B cell (primary cell): ENCODE data around the gene APOA5. TPM values are rescaled to one million over a fixed set of nuclear protein-coding genes. Genes with fewer than 3 reads are reported as not detected.

ENCODE experiments used
- ATAC-seq: fragments of 200-7000 bp; cut with Tn5 transposase; one replicate; pipeline ENCODE4 v1.10.0; 2021; ENCODE audit warnings: low read depth, mild to moderate bottlenecking, moderate number of reproducible peaks, moderate library complexity
- CTCF ChIA-PET: fragments of 350-600 bp; sonication (Branson Sonifier 250); formaldehyde crosslinking; loops from one replicate; lab custom pipeline; 2021; ENCODE audit warnings: antibody characterized with exemption, inconsistent platforms; lab: Charles Lee
- POLR2A ChIA-PET: fragments of 350-600 bp; sonication (Branson Sonifier 250); formaldehyde crosslinking; loops from one replicate; lab custom pipeline; 2021; ENCODE audit warnings: antibody characterized with exemption; lab: Charles Lee
- DNase-seq: peaks from one replicate; pipeline ENCODE4 v3.0.0; 2013
- H2AFZ ChIP-seq: 2 replicates; pipeline ENCODE4 v1.6.1; 2012; ENCODE audit warnings: mild to moderate bottlenecking, low read depth, low read length; ENCODE audit not compliant: insufficient read depth, poor library complexity, severe bottlenecking
- H3K27ac ChIP-seq, 2 donors: 1 replicate in 1 of 2; 2 replicates in 1 of 2; pipeline ENCODE4 v1.5.1; 2012 to 2013; ENCODE audit warnings: low read length in 2 of 2, mild to moderate bottlenecking in 2 of 2, moderate library complexity in 1 of 2
- H3K27me3 ChIP-seq, 4 experiments: fragments of 200-600 bp in 1 of 4; sonication (generic) in 1 of 4; replicated peaks in 1 of 4; 1 replicate in 2 of 4; 2 replicates in 2 of 4; pipeline versions ENCODE4 v1.6.1 to v1.7.0; 2013 to 2016; ENCODE audit warnings: low read length in 3 of 4, mild to moderate bottlenecking in 2 of 4, mixed read lengths in 1 of 4, moderate library complexity in 1 of 4; ENCODE audit not compliant: insufficient read depth in 4 of 4, control insufficient read depth in 3 of 4; ENCODE audit errors: control extremely low read depth in 1 of 4
- H3K36me3 ChIP-seq, 2 experiments: replicated peaks in 1 of 2; 1 replicate in 1 of 2; 2 replicates in 1 of 2; pipeline versions ENCODE4 v1.6.1 to v1.7.1; 2013; ENCODE audit warnings: low read length in 1 of 2; ENCODE audit not compliant: insufficient read depth in 2 of 2, control insufficient read depth in 1 of 2; ENCODE audit errors: control extremely low read depth in 1 of 2, extremely low read depth in 1 of 2
- H3K4me1 ChIP-seq, 2 donors: fragments of 200-600 bp in 1 of 2; sonication (generic) in 1 of 2; 1 replicate in 1 of 2; 2 replicates in 1 of 2; pipeline versions ENCODE4 v1.5.1 to v1.6.1; 2013 to 2017; ENCODE audit warnings: low read length in 2 of 2; ENCODE audit not compliant: control insufficient read depth in 2 of 2, insufficient read depth in 2 of 2
- H3K4me2 ChIP-seq: replicated peaks from 2 replicates; pipeline ENCODE3; 2012; ENCODE audit warnings: mild to moderate bottlenecking, low read depth, low read length; ENCODE audit not compliant: poor library complexity, severe bottlenecking
- H3K4me3 ChIP-seq, 5 experiments: fragments of 200-600 bp in 1 of 5; sonication (generic) in 1 of 5; 1 replicate in 3 of 5; 2 replicates in 2 of 5; pipeline versions ENCODE4 v1.5.1 to v1.7.0; 2011 to 2016; ENCODE audit warnings: low read length in 4 of 5, mild to moderate bottlenecking in 4 of 5, low read depth in 2 of 5, control low read depth in 1 of 5, moderate library complexity in 1 of 5; ENCODE audit not compliant: insufficient read depth in 1 of 5; ENCODE audit errors: control extremely low read depth in 1 of 5, extremely low read depth in 1 of 5
- H3K79me2 ChIP-seq: fragments of 200-600 bp; sonication (generic); one replicate; pipeline ENCODE4 v1.6.0; 2016; ENCODE audit warnings: low read length; ENCODE audit not compliant: control insufficient read depth, insufficient read depth
- H3K9ac ChIP-seq: fragments of 200-600 bp; sonication (generic); 2 replicates; pipeline ENCODE4 v1.6.1; 2017; ENCODE audit warnings: mild to moderate bottlenecking, low read length, moderate library complexity
- H3K9me3 ChIP-seq, 3 donors: one replicate each; pipeline versions ENCODE4 v1.6.1 to v1.7.1; 2013; ENCODE audit warnings: low read length in 2 of 3; ENCODE audit not compliant: control insufficient read depth in 2 of 3, insufficient read depth in 1 of 3; ENCODE audit errors: control extremely low read depth in 1 of 3
- H4K20me1 ChIP-seq: 2 replicates; pipeline ENCODE4 v1.6.0; 2012; ENCODE audit warnings: mild to moderate bottlenecking, low read length; ENCODE audit not compliant: insufficient read depth, control insufficient read depth, poor library complexity, severe bottlenecking
- H3K27ac Mint-ChIP-seq: one replicate; pipeline ENCODE4 v1.8.0; 2021; ENCODE audit warnings: mixed read lengths
- H3K27me3 Mint-ChIP-seq: one replicate; pipeline ENCODE4 v1.8.0; 2021; ENCODE audit warnings: mixed read lengths
- H3K4me1 Mint-ChIP-seq: one replicate; pipeline ENCODE4 v1.8.0; 2021; ENCODE audit warnings: mixed read lengths
- H3K4me3 Mint-ChIP-seq: one replicate; pipeline ENCODE4 v1.8.0; 2021; ENCODE audit warnings: mixed read lengths
- H3K9me3 Mint-ChIP-seq: one replicate; pipeline ENCODE4 v1.8.0; 2022; ENCODE audit warnings: mixed read lengths; ENCODE audit not compliant: insufficient read depth
- CTCF ChIP-seq: fragments of 200-600 bp; IDR thresholded peaks from one replicate; pipeline ENCODE4 v1.8.0; 2022; ENCODE audit warnings: antibody characterized with exemption, mild to moderate bottlenecking
- EZH2 ChIP-seq: IDR thresholded peaks from 2 replicates; pipeline ENCODE4 v1.6.1; 2012; ENCODE audit warnings: borderline replicate concordance, low read depth, mild to moderate bottlenecking, moderate library complexity, low read length; ENCODE audit not compliant: insufficient read depth, poor library complexity, severe bottlenecking
- WGBS: methylation state at CpG from one replicate; pipeline ENCODE4 v1.1.5; 2013; ENCODE audit warnings: missing lambda C conversion rate; ENCODE audit not compliant: insufficient coverage; 5-methylcytosine and 5-hydroxymethylcytosine counted together
- intact Hi-C: fragments of 100-400 bp; cut with micrococcal nuclease; formaldehyde crosslinking; loops from one replicate; pipeline ENCODE4 v1.10.0; 2022
- polyA plus RNA-seq: library from polyadenylated mRNA; depleted of rRNA; stranded (reverse); fragments of >200 nt; gene quantifications from 2 replicates; pipeline ENCODE4 v1.2.3, GENCODE V29; 2012
- total RNA-seq, 2 donors: library from RNA; stranded (reverse); fragments of 120-200 nt in 1 of 2; gene quantifications; 1 replicate in 1 of 2; 2 replicates in 1 of 2; pipeline versions ENCODE4 v1.2.3 to v1.2.4, GENCODE V29; 2013 to 2022

Gene APOA5
- total and polyA plus RNA-seq, 2 donors (not counting 1 experiment from before 2014, with no cell fraction given) = not detected

DNA sequence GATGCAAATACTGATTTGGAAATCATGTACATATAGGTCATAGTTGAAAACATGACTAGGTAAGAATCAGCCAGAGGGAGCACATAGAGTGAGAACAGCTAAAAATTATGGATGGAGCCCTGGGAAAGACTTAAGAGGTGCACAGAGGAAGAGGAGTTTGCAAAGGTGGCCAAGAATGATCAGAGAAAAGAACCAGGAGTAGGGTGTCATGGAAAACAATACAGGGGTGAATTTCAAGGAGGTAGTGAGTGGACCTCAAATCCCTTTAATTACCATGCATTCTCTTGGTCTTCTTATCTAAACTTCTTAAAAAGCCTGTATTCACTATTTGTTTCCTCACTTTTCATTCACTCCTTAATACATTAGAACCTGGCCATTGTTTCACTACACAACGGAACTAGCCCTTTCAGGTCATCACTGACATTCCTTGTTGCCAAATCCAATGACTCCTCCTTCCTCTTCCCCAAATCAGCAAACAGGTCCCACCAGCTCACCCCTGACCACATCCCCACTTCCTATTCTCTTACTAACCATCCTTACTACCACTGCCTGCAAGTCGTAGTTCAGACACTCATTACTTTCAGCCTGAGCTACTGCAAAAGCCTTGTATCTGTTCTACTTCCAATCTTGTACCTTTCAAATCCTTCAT lies 41.5 kb downstream of the APOA5 start:
- Mint-ChIP-seq H3K4me1 (no peaks in the 10 kb centered on the region), H3K27ac (no peak overlapping the region), H3K9me3 (no peaks in the 10 kb centered on the region), H3K4me3 (no peak overlapping the region), H3K27me3 (no peaks in the 10 kb centered on the region)
- POLR2A ChIA-PET = no interaction called here
- TF ChIP-seq EZH2 = no peak
- TF ChIP-seq CTCF = no peak
- H3K9ac ChIP-seq = no peak overlapping the region
- no peak overlapping the region for H2AFZ ChIP-seq
- CTCF ChIA-PET = interaction anchor here (0.8 to 1.2 kb wide), 2 partner anchors 9 to 41 kb away, joined by 3 read pairs; partner anchors contain the start of gene APOA5
- intact Hi-C loops = no loop called here
- H3K27me3 ChIP-seq = no peaks in the 10 kb centered on the region
- peaks cover 7 to 70% of the 10 kb centered on the region in 2 experiments for H3K36me3 ChIP-seq
- no peaks in the 10 kb centered on the region for H3K4me1 ChIP-seq
- no peaks in the 10 kb centered on the region for H3K9me3 ChIP-seq
- H3K4me3 ChIP-seq = no peak overlapping the region
- DNase-seq (no peak), ATAC-seq (no peak)
- H3K27ac ChIP-seq = no peak overlapping the region
- H3K79me2 ChIP-seq = no peaks in the 10 kb centered on the region
- no peak overlapping the region for H3K4me2 ChIP-seq
- no peaks in the 10 kb centered on the region for H4K20me1 ChIP-seq
- 93% methylated on average over 1 of the region's 2 CpGs for WGBS

- WGBS = no CpG with 5 or more reads among the region's 6 CpGs
- Histone ChIP-seq H3K4me3 (no peak overlapping the region), H3K79me2 (no peaks in the 10 kb centered on the region), H3K4me1 (no peaks in the 10 kb centered on the region), H3K36me3 (peaks cover 1 to 11% of the 10 kb centered on the region in 2 experiments), H3K4me2 (no peak overlapping the region), H3K27ac (no peak overlapping the region), H3K27me3 (no peaks in the 10 kb centered on the region), H3K9me3 (no peaks in the 10 kb centered on the region), H2AFZ (no peak overlapping the region), H4K20me1 (no peaks in the 10 kb centered on the region), H3K9ac (no peak overlapping the region)
- Mint-ChIP-seq H3K27me3 (no peaks in the 10 kb centered on the region), H3K4me1 (no peaks in the 10 kb centered on the region), H3K27ac (no peak overlapping the region), H3K4me3 (no peak overlapping the region), H3K9me3 (no peaks in the 10 kb centered on the region)
- ChIA-PET CTCF (interaction anchor here (3.2 kb wide), 1 partner anchor 9 kb away, joined by 19 read pairs; no protein-coding TSS in a partner anchor), POLR2A (no interaction called here)
- intact Hi-C loops = no loop called here
- DNase-seq = no peak
- TF ChIP-seq CTCF (no peak), EZH2 (no peak)
- ATAC-seq = no peak
Observed at GRCh38 chr11:116742104-116742503, 49.6 kb downstream of the APOA5 start.
